Measurements from ENCODE around the gene DNM1.

The DNM1 gene

GRCh38 chr9:128203024-128203706 is at the start of gene DNM1:
TSS of gene DNM1 (plus strand) at chr9:128203379. CDS start at chr9:128203471, 92 bp downstream.
- peak within 1 kb of the TSS; percentile 45 for H3K4me3 ChIP-seq (ENCODE audit: low read depth, low read length)
- TF ChIP-seq CTCF (IDR thresholded peaks at IDR 0.05; ENCODE audit: borderline replicate concordance, insufficient read depth, low read depth, low read length), result peak; percentile 98

GRCh38 chr9:128153947-128154695 is 49.1 kb upstream of the DNM1 start:
- H3K4me3 ChIP-seq (ENCODE audit: low read depth, low read length), result no peak overlapping the region
- TF ChIP-seq CTCF (IDR thresholded peaks at IDR 0.05; ENCODE audit: borderline replicate concordance, insufficient read depth, low read depth, low read length), result no peak

- H3K4me3 ChIP-seq (ENCODE audit: low read depth, low read length), result no peak overlapping the region
- no peak for TF ChIP-seq CTCF (IDR thresholded peaks at IDR 0.05; ENCODE audit: borderline replicate concordance, insufficient read depth, low read depth, low read length)
These were observed 47.3 kb upstream of the DNM1 start for GRCh38 chr9:128155736-128156500.

GRCh38 chr9:128159522-128159783 is 43.7 kb upstream of the DNM1 start:
- no peak for TF ChIP-seq CTCF (IDR thresholded peaks at IDR 0.05; ENCODE audit: borderline replicate concordance, insufficient read depth, low read depth, low read length)
- peak overlapping the region; percentile 52 for H3K4me3 ChIP-seq (ENCODE audit: low read depth, low read length)

GRCh38 chr9:128159784-128160602 is 43.2 kb upstream of the DNM1 start, which contains the start of gene BBLN:
TSS of gene BBLN (plus strand) at chr9:128160265. CDS start at chr9:128160408, 143 bp downstream.
- peak within 1 kb of the TSS; percentile 81 for H3K4me3 ChIP-seq (ENCODE audit: low read depth, low read length)
- no peak for TF ChIP-seq CTCF (IDR thresholded peaks at IDR 0.05; ENCODE audit: borderline replicate concordance, insufficient read depth, low read depth, low read length)

- peak overlapping the region; percentile 81 for H3K4me3 ChIP-seq (ENCODE audit: low read depth, low read length)
- TF ChIP-seq CTCF (IDR thresholded peaks at IDR 0.05; ENCODE audit: borderline replicate concordance, insufficient read depth, low read depth, low read length), result no peak
These were observed 42.6 kb upstream of the DNM1 start for GRCh38 chr9:128160603-128160987.
